Erythroblast (primary cell): Measurements from ENCODE around the gene KRTAP10-1.

ENCODE experiments used
- GATA1 ChIP-seq: IDR thresholded peaks from 2 replicates; pipeline ENCODE4 v1.6.1; 2011; ENCODE audit warnings: low read depth, mild to moderate bottlenecking, control low read depth, low read length, moderate library complexity
- POLR2A ChIP-seq: IDR thresholded peaks from 2 replicates; pipeline ENCODE4 v1.6.1; 2011; ENCODE audit warnings: mild to moderate bottlenecking, low read length

DNA sequence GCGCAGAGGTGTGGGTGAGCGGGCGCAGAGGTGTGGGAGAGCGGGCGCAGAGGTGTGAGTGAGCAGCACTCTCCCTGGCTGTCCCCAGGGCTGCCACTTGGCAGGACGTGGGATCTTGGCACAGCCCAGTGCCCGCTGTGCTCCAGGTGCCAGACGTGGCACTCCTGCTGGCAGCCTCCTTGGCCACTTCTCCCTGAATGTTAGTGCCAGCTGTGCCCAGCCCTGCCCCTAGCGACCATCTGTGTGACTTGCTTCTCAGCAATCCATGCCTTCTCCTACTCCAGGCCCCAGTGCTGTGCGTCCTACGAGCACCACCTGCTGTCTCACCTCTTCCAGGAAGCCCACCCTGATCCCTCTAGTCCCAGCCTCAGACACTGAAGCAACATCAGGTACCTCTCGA lies 30.5 kb downstream of the KRTAP10-1 start:
- TF ChIP-seq POLR2A (no peak), GATA1 (no peak)
